Small intestine (tissue), 7 donors: ENCODE measurements around the gene ZNF470. TPM values are rescaled to one million over a fixed set of nuclear protein-coding genes. Genes with fewer than 3 reads are reported as not detected.

Source experiments
- DNase-seq, 2 donors: peaks; one replicate each; pipeline versions ENCODE4 v3.0.0 to v3.0.0-alpha.2; 2013
- FAIRE-seq: peaks from 2 replicates; lab custom pipeline; 2012; peaks lifted over from hg19 to GRCh38; lab: Jason Lieb, UNC
- H3K27ac ChIP-seq, 3 donors: one replicate each; pipeline ENCODE4 v1.5.1; 2013; ENCODE audit warnings: low read length in 2 of 3, mild to moderate bottlenecking in 2 of 3, control low read depth in 1 of 3, inconsistent platforms in 1 of 3, low read depth in 1 of 3, moderate library complexity in 1 of 3
- H3K27me3 ChIP-seq, 3 donors: one replicate each; pipeline ENCODE4 v1.6.1; 2013; ENCODE audit warnings: low read length in 3 of 3, inconsistent platforms in 1 of 3; ENCODE audit not compliant: control insufficient read depth in 3 of 3, insufficient read depth in 3 of 3
- H3K36me3 ChIP-seq, 3 donors: one replicate each; pipeline ENCODE4 v1.6.1; 2013; ENCODE audit warnings: low read length in 3 of 3, inconsistent platforms in 1 of 3, low read depth in 1 of 3, mild to moderate bottlenecking in 1 of 3, moderate library complexity in 1 of 3; ENCODE audit not compliant: control insufficient read depth in 3 of 3, insufficient read depth in 2 of 3
- H3K4me1 ChIP-seq, 3 donors: one replicate each; pipeline ENCODE4 v1.6.1; 2013; ENCODE audit warnings: low read length in 2 of 3, inconsistent platforms in 1 of 3, low read depth in 1 of 3, mild to moderate bottlenecking in 1 of 3, moderate library complexity in 1 of 3; ENCODE audit not compliant: control insufficient read depth in 3 of 3, insufficient read depth in 2 of 3
- H3K4me3 ChIP-seq, 3 donors: one replicate each; pipeline ENCODE4 v1.5.1; 2013; ENCODE audit warnings: low read length in 3 of 3, control low read depth in 1 of 3, inconsistent platforms in 1 of 3, low read depth in 1 of 3, mild to moderate bottlenecking in 1 of 3, moderate library complexity in 1 of 3
- H3K9me3 ChIP-seq, 2 donors: one replicate each; pipeline ENCODE4 v1.6.1; 2013; ENCODE audit warnings: low read depth in 1 of 2, low read length in 1 of 2; ENCODE audit not compliant: control insufficient read depth in 2 of 2, insufficient read depth in 1 of 2
- WGBS, 3 donors: extraction: QIAGEN DNeasy Blood & Tissue Kit; methylation state at CpG; one replicate each; pipeline ENCODE4 v1.1.7; 2013; 5-methylcytosine and 5-hydroxymethylcytosine counted together
- polyA plus RNA-seq, 4 donors: library from polyadenylated mRNA; stranded (reverse) in 3 of 4; unstranded in 1 of 4; fragments of 200-250 nt in 3 of 4; fragments of 120-200 nt in 1 of 4; gene quantifications; one replicate each; pipeline versions ENCODE4 v1.2.1 to v1.2.3, GENCODE V29; 2013
- donor health status: healthy with polysubstance abuse.
- donor health status: control.
- donor health status: control.
- donor health status: Bipolar disorder and iron deficiency.
- donor health status: healthy.

Gene ZNF470
- polyA plus RNA-seq, 4 donors = 0.54 to 7.4 (median 1.3) TPM

- DNase-seq (no peak), FAIRE-seq (no peak)
- no peaks in the 10 kb centered on the region for H3K4me1 ChIP-seq
- peaks cover 0 to 17% (median 8%) of the 10 kb centered on the region in 3 donors for H3K36me3 ChIP-seq
- H3K27ac ChIP-seq = no peak overlapping the region
- no peaks in the 10 kb centered on the region for H3K27me3 ChIP-seq
- WGBS, 3 donors = 80 to 92% (median 89%) methylated on average over 5 of the region's 5 CpGs
- peaks cover 2 to 53% of the 10 kb centered on the region in 2 donors for H3K9me3 ChIP-seq
- no peak overlapping the region for H3K4me3 ChIP-seq
Observed at GRCh38 chr19:56613639-56614038, 46.4 kb downstream of the ZNF470 start.

- 93 to 95% (median 95%) methylated on average over 8 of the region's 8 CpGs for WGBS, 3 donors
- Histone ChIP-seq H3K27ac (no peak overlapping the region), H3K4me1 (no peaks in the 10 kb centered on the region), H3K9me3 (peaks cover 10 to 73% of the 10 kb centered on the region in 2 donors), H3K27me3 (no peaks in the 10 kb centered on the region), H3K36me3 (peaks cover 3 to 33% (median 8%) of the 10 kb centered on the region in 3 donors), H3K4me3 (no peak overlapping the region)
- FAIRE-seq = no peak
- no peak for DNase-seq
Observed at GRCh38 chr19:56617531-56617930, 50.3 kb downstream of the ZNF470 start.

- FAIRE-seq (no peak), DNase-seq (no peak)
- Histone ChIP-seq H3K36me3 (peaks cover 3 to 32% (median 8%) of the 10 kb centered on the region in 3 donors), H3K27me3 (no peaks in the 10 kb centered on the region), H3K27ac (no peak overlapping the region), H3K4me3 (no peak overlapping the region), H3K9me3 (peaks cover 9 to 76% of the 10 kb centered on the region in 2 donors), H3K4me1 (no peaks in the 10 kb centered on the region)
- 84 to 87% (median 84%) methylated on average over 8 of the region's 8 CpGs for WGBS, 3 donors
Observed at GRCh38 chr19:56619121-56619520, 51.9 kb downstream of the ZNF470 start.

- Histone ChIP-seq H3K4me3 (no peak overlapping the region), H3K9me3 (peaks cover 11 to 96% of the 10 kb centered on the region in 2 donors), H3K27me3 (no peaks in the 10 kb centered on the region), H3K36me3 (peaks cover 0 to 41% (median 8%) of the 10 kb centered on the region in 3 donors), H3K27ac (no peak overlapping the region), H3K4me1 (no peaks in the 10 kb centered on the region)
- DNase-seq (no peak), FAIRE-seq (no peak)
- WGBS, 3 donors = 94 to 98% (median 98%) methylated on average over 37 of the region's 37 CpGs
Observed at GRCh38 chr19:56622374-56622773, 55.1 kb downstream of the ZNF470 start.

- no peak for FAIRE-seq
Observed at GRCh38 chr19:56623006-56623405, 55.7 kb downstream of the ZNF470 start.

GRCh38 chr19:56625708-56626107 is 58.4 kb downstream of the ZNF470 start:
- no peak overlapping the region for H3K27ac ChIP-seq
- no peak overlapping the region for H3K4me3 ChIP-seq
- peaks cover 11 to 97% of the 10 kb centered on the region in 2 donors for H3K9me3 ChIP-seq
- no peak for DNase-seq
- FAIRE-seq = no peak
- H3K27me3 ChIP-seq = no peaks in the 10 kb centered on the region
- H3K4me1 ChIP-seq = no peaks in the 10 kb centered on the region
- WGBS, 3 donors = 90 to 97% (median 92%) methylated on average over 9 of the region's 9 CpGs
- peaks cover 0 to 31% (median 8%) of the 10 kb centered on the region in 3 donors for H3K36me3 ChIP-seq

More at GRCh38 chr19:56623006-56623405, 55.7 kb downstream of the ZNF470 start:
- no peak for DNase-seq
- Histone ChIP-seq H3K9me3 (peaks cover 13 to 96% of the 10 kb centered on the region in 2 donors), H3K4me1 (no peaks in the 10 kb centered on the region), H3K27me3 (no peaks in the 10 kb centered on the region), H3K4me3 (no peak overlapping the region), H3K36me3 (peaks cover 0 to 35% (median 8%) of the 10 kb centered on the region in 3 donors), H3K27ac (no peak overlapping the region)
- WGBS, 3 donors = 71 to 95% (median 94%) methylated on average over 9 of the region's 9 CpGs

GRCh38 chr19:56633021-56633420 is 65.8 kb downstream of the ZNF470 start:
- H3K9me3 ChIP-seq = peaks cover 7 to 48% of the 10 kb centered on the region in 2 donors
- FAIRE-seq (no peak), DNase-seq (no peak)
- H3K4me3 ChIP-seq = no peak overlapping the region
- H3K27me3 ChIP-seq = no peaks in the 10 kb centered on the region
- H3K36me3 ChIP-seq = no peaks in the 10 kb centered on the region
- H3K27ac ChIP-seq = no peak overlapping the region
- 23 to 29% (median 28%) methylated on average over 1 of the region's 1 CpG for WGBS, 3 donors
- H3K4me1 ChIP-seq = no peaks in the 10 kb centered on the region

GRCh38 chr19:56637976-56638555 is 70.8 kb downstream of the ZNF470 start:
- no peaks in the 10 kb centered on the region for H3K4me1 ChIP-seq
- H3K36me3 ChIP-seq = no peaks in the 10 kb centered on the region
- DNase-seq (peak; percentile 1 to 87), FAIRE-seq (no peak)
- 13 to 29% (median 26%) methylated on average over 21 of the region's 21 CpGs for WGBS, 3 donors
- H3K27ac ChIP-seq = no peak overlapping the region
- peaks cover 9 to 24% of the 10 kb centered on the region in 2 donors for H3K9me3 ChIP-seq
- H3K4me3 ChIP-seq = no peak overlapping the region
- peaks cover 0 to 7% (median 4%) of the 10 kb centered on the region in 3 donors for H3K27me3 ChIP-seq
